ENCODE data around the gene INSYN2B.

DNA sequence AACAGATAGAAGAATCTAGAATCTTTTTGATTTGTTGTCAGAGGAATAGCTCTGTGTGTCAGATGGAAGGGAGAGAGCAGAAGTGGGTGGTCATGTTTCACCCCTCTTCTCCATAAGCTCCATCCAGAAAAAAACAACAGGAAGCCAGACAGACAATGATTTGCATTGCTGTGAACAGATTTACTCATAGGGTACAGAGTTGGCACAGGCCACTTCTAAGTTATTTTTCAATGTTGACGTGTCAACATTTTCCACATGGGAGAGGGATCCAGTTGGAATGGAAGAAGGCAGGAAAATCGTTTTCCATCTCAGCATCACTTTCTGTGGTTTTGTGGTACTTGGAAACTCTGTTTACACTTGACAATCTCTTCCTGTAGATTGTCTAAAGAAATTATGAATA lies 86.7 kb downstream of the INSYN2B start:
- TF ChIP-seq TCF12 (IDR thresholded peaks at IDR 0.05; ENCODE audit: low read depth, low read length) (no peak), TAF1 (IDR thresholded peaks at IDR 0.05; ENCODE audit: low read depth, low read length) (no peak), TBP (IDR thresholded peaks at IDR 0.05; ENCODE audit: low read depth, low read length) (no peak), BCL11A (IDR thresholded peaks at IDR 0.05; ENCODE audit: low read depth in 2 of 2, low read length in 2 of 2) (no peak), EZH2 (IDR thresholded peaks at IDR 0.05; ENCODE audit: low read depth, low read length, severe bottlenecking) (no peak), EP300 (IDR thresholded peaks at IDR 0.05; ENCODE audit: borderline replicate concordance in 1 of 2, low read depth in 2 of 2, low read length in 2 of 2) (no peak), RAD21 (IDR thresholded peaks at IDR 0.05 in 1 of 2, conservative IDR thresholded peaks at IDR 0.05 in 1 of 2; ENCODE audit: low read depth in 2 of 2, low read length in 2 of 2) (no peak), HDAC2 (IDR thresholded peaks at IDR 0.05; ENCODE audit: borderline replicate concordance in 1 of 2, low read depth in 2 of 2, low read length in 2 of 2) (no peak), JUN (IDR thresholded peaks at IDR 0.05; ENCODE audit: low read depth, low read length) (no peak)
- TF ChIP-seq, protein P1, sequence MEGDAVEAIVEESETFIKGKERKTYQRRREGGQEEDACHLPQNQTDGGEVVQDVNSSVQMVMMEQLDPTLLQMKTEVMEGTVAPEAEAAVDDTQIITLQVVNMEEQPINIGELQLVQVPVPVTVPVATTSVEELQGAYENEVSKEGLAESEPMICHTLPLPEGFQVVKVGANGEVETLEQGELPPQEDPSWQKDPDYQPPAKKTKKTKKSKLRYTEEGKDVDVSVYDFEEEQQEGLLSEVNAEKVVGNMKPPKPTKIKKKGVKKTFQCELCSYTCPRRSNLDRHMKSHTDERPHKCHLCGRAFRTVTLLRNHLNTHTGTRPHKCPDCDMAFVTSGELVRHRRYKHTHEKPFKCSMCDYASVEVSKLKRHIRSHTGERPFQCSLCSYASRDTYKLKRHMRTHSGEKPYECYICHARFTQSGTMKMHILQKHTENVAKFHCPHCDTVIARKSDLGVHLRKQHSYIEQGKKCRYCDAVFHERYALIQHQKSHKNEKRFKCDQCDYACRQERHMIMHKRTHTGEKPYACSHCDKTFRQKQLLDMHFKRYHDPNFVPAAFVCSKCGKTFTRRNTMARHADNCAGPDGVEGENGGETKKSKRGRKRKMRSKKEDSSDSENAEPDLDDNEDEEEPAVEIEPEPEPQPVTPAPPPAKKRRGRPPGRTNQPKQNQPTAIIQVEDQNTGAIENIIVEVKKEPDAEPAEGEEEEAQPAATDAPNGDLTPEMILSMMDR (IDR thresholded peaks at IDR 0.05; ENCODE audit: control extremely low read depth in 1 of 3, insufficient read depth in 1 of 3, low read depth in 1 of 3, low read length in 3 of 3), result no peak
- TF ChIP-seq, protein P2, sequence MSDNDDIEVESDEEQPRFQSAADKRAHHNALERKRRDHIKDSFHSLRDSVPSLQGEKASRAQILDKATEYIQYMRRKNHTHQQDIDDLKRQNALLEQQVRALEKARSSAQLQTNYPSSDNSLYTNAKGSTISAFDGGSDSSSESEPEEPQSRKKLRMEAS (IDR thresholded peaks at IDR 0.05), result no peak
- TF ChIP-seq, protein P3, sequence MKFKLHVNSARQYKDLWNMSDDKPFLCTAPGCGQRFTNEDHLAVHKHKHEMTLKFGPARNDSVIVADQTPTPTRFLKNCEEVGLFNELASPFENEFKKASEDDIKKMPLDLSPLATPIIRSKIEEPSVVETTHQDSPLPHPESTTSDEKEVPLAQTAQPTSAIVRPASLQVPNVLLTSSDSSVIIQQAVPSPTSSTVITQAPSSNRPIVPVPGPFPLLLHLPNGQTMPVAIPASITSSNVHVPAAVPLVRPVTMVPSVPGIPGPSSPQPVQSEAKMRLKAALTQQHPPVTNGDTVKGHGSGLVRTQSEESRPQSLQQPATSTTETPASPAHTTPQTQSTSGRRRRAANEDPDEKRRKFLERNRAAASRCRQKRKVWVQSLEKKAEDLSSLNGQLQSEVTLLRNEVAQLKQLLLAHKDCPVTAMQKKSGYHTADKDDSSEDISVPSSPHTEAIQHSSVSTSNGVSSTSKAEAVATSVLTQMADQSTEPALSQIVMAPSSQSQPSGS (IDR thresholded peaks at IDR 0.05; ENCODE audit: low read length), result no peak
